ENCODE results near the gene VTCN1. TPM values are rescaled to one million over a fixed set of nuclear protein-coding genes. Genes with fewer than 3 reads are reported as not detected.

Gene VTCN1
- total and polyA plus RNA-seq, 7 experiments from 2014 or later = not detected

GRCh38 chr1:117101334-117101733 is 109.4 kb downstream of the VTCN1 start:
- Mint-ChIP-seq H3K4me3 (no peak overlapping the region), H3K36me3 (peaks cover 25 to 70% (median 53%) of the 10 kb centered on the region in 5 donors), H3K4me1 (no peaks in the 10 kb centered on the region), H3K9me3 (no peaks in the 10 kb centered on the region), H3K27me3 (no peaks in the 10 kb centered on the region), H3K27ac (peak overlapping the region in 1 of 9 donors; percentile 15)
- Histone ChIP-seq H3K36me3 (ENCODE audit: control insufficient read depth in 2 of 3, insufficient read depth in 3 of 3, low read length in 3 of 3) (peaks cover 0 to 47% (median 0%) of the 10 kb centered on the region in 3 experiments), H3K4me3 (ENCODE audit: low read length) (no peak overlapping the region), H3K27me3 (ENCODE audit: control insufficient read depth in 2 of 2, insufficient read depth in 2 of 2, low read length in 2 of 2) (no peaks in the 10 kb centered on the region), H3K4me1 (ENCODE audit: control insufficient read depth in 2 of 2, insufficient read depth in 2 of 2, low read length in 2 of 2) (no peaks in the 10 kb centered on the region), H3K27ac (ENCODE audit: low read depth, low read length) (no peak overlapping the region), H3K9me3 (ENCODE audit: control insufficient read depth in 2 of 3, low read length in 3 of 3) (no peaks in the 10 kb centered on the region)
- POLR2A ChIA-PET = interaction anchor here (0.9 kb wide), 1 partner anchor 41 kb away, joined by 3 read pairs; the partner anchor contains the start of gene TTF2
- ATAC-seq = no peak
- DNase-seq = no peak
- CTCF ChIA-PET = no interaction called here
- intact Hi-C loops (cut with micrococcal nuclease) = no loop called here

- intact Hi-C loops (cut with micrococcal nuclease) = loop anchor here in 1 of 2 donors (10.0 kb wide), 1 partner anchor 56 kb away; no protein-coding TSS in a partner anchor
- CTCF ChIA-PET = no interaction called here
- peaks cover 0 to 60% (median 3%) of the 10 kb centered on the region in 3 experiments for H3K36me3 ChIP-seq (ENCODE audit: control insufficient read depth in 2 of 3, insufficient read depth in 3 of 3, low read length in 3 of 3)
- ATAC-seq (no peak), DNase-seq (no peak)
- peak overlapping the region in 1 of 9 donors; percentile 6 for H3K27ac Mint-ChIP-seq
- no peaks in the 10 kb centered on the region for H3K27me3 ChIP-seq (ENCODE audit: control insufficient read depth in 2 of 2, insufficient read depth in 2 of 2, low read length in 2 of 2)
- POLR2A ChIA-PET = no interaction called here
- no peaks in the 10 kb centered on the region for H3K4me1 ChIP-seq (ENCODE audit: control insufficient read depth in 2 of 2, insufficient read depth in 2 of 2, low read length in 2 of 2)
- H3K36me3 Mint-ChIP-seq = peaks cover 29 to 76% (median 53%) of the 10 kb centered on the region in 5 donors
- no peak overlapping the region for H3K4me3 Mint-ChIP-seq
- H3K9me3 Mint-ChIP-seq = no peaks in the 10 kb centered on the region
- no peak overlapping the region for H3K27ac ChIP-seq (ENCODE audit: low read depth, low read length)
- H3K9me3 ChIP-seq (ENCODE audit: control insufficient read depth in 2 of 3, low read length in 3 of 3) = no peaks in the 10 kb centered on the region
- peaks cover 0 to 8% (median 0%) of the 10 kb centered on the region in 7 donors for H3K4me1 Mint-ChIP-seq
- no peaks in the 10 kb centered on the region for H3K27me3 Mint-ChIP-seq
- H3K4me3 ChIP-seq (ENCODE audit: low read length) = no peak overlapping the region
Measured at GRCh38 chr1:117098287-117098890, 112.3 kb downstream of the VTCN1 start.

- Histone ChIP-seq H3K4me3 (ENCODE audit: low read length) (no peak overlapping the region), H3K27me3 (ENCODE audit: control insufficient read depth in 2 of 2, insufficient read depth in 2 of 2, low read length in 2 of 2) (no peaks in the 10 kb centered on the region), H3K36me3 (ENCODE audit: control insufficient read depth in 2 of 3, insufficient read depth in 3 of 3, low read length in 3 of 3) (peaks cover 0 to 69% (median 3%) of the 10 kb centered on the region in 3 experiments), H3K9me3 (ENCODE audit: control insufficient read depth in 2 of 3, low read length in 3 of 3) (no peaks in the 10 kb centered on the region), H3K27ac (ENCODE audit: low read depth, low read length) (no peak overlapping the region), H3K4me1 (ENCODE audit: control insufficient read depth in 2 of 2, insufficient read depth in 2 of 2, low read length in 2 of 2) (no peaks in the 10 kb centered on the region)
- ChIA-PET POLR2A (no interaction called here), CTCF (no interaction called here)
- intact Hi-C loops (cut with micrococcal nuclease) = loop anchor here in 1 of 2 donors (10.0 kb wide), 1 partner anchor 57 kb away; no protein-coding TSS in a partner anchor
- Mint-ChIP-seq H3K36me3 (peaks cover 29 to 74% (median 50%) of the 10 kb centered on the region in 5 donors), H3K27ac (peak overlapping the region in 1 of 9 donors; percentile 51), H3K4me3 (no peak overlapping the region), H3K27me3 (no peaks in the 10 kb centered on the region), H3K4me1 (peaks cover 0 to 13% (median 0%) of the 10 kb centered on the region in 7 donors), H3K9me3 (no peaks in the 10 kb centered on the region)
- DNase-seq (no peak), ATAC-seq (no peak)
Measured at GRCh38 chr1:117097443-117097842, 113.3 kb downstream of the VTCN1 start.

- ChIA-PET CTCF (no interaction called here), POLR2A (no interaction called here)
- H3K27me3 Mint-ChIP-seq = no peaks in the 10 kb centered on the region
- ATAC-seq (no peak), DNase-seq (no peak)
- H3K4me3 Mint-ChIP-seq = no peak overlapping the region
- no peaks in the 10 kb centered on the region for H3K9me3 Mint-ChIP-seq
- H3K27ac Mint-ChIP-seq = peak overlapping the region in 1 of 9 donors; percentile 51
- Histone ChIP-seq H3K36me3 (ENCODE audit: control insufficient read depth in 2 of 3, insufficient read depth in 3 of 3, low read length in 3 of 3) (peaks cover 0 to 67% (median 3%) of the 10 kb centered on the region in 3 experiments), H3K4me3 (ENCODE audit: low read length) (no peak overlapping the region), H3K4me1 (ENCODE audit: control insufficient read depth in 2 of 2, insufficient read depth in 2 of 2, low read length in 2 of 2) (no peaks in the 10 kb centered on the region), H3K27ac (ENCODE audit: low read depth, low read length) (no peak overlapping the region), H3K27me3 (ENCODE audit: control insufficient read depth in 2 of 2, insufficient read depth in 2 of 2, low read length in 2 of 2) (no peaks in the 10 kb centered on the region), H3K9me3 (ENCODE audit: control insufficient read depth in 2 of 3, low read length in 3 of 3) (no peaks in the 10 kb centered on the region)
- H3K4me1 Mint-ChIP-seq = peaks cover 0 to 15% (median 0%) of the 10 kb centered on the region in 7 donors
- H3K36me3 Mint-ChIP-seq = peaks cover 26 to 72% (median 46%) of the 10 kb centered on the region in 5 donors
- intact Hi-C loops (cut with micrococcal nuclease) = loop anchor here in 1 of 2 donors (10.0 kb wide), 1 partner anchor 58 kb away; no protein-coding TSS in a partner anchor
Measured at GRCh38 chr1:117096951-117097408, 113.7 kb downstream of the VTCN1 start.

GRCh38 chr1:117094841-117095604 is 115.7 kb downstream of the VTCN1 start:
- ATAC-seq = no peak
- Mint-ChIP-seq H3K4me1 (peaks cover 0 to 19% (median 0%) of the 10 kb centered on the region in 7 donors), H3K27me3 (no peaks in the 10 kb centered on the region), H3K36me3 (peaks cover 30 to 76% (median 49%) of the 10 kb centered on the region in 5 donors), H3K9me3 (no peaks in the 10 kb centered on the region), H3K4me3 (no peak overlapping the region), H3K27ac (peak overlapping the region in 2 of 9 donors; percentile 7 to 56)
- Histone ChIP-seq H3K36me3 (ENCODE audit: control insufficient read depth in 2 of 3, insufficient read depth in 3 of 3, low read length in 3 of 3) (peaks cover 3 to 67% (median 4%) of the 10 kb centered on the region in 3 experiments), H3K4me1 (ENCODE audit: control insufficient read depth in 2 of 2, insufficient read depth in 2 of 2, low read length in 2 of 2) (no peaks in the 10 kb centered on the region), H3K4me3 (ENCODE audit: low read length) (no peak overlapping the region), H3K27ac (ENCODE audit: low read depth, low read length) (no peak overlapping the region), H3K27me3 (ENCODE audit: control insufficient read depth in 2 of 2, insufficient read depth in 2 of 2, low read length in 2 of 2) (no peaks in the 10 kb centered on the region), H3K9me3 (ENCODE audit: control insufficient read depth in 2 of 3, low read length in 3 of 3) (no peaks in the 10 kb centered on the region)
- ChIA-PET CTCF (interaction anchor here (1.3 kb wide), 1 partner anchor 33 kb away, joined by 3 read pairs; no protein-coding TSS in a partner anchor), POLR2A (no interaction called here)
- intact Hi-C loops (cut with micrococcal nuclease) = loop anchor here (1.0 to 10.0 kb wide), 3 partner anchors 25 to 60 kb away; partner anchors contain the start of gene TTF2 (in 1 of the 2)
- DNase-seq = no peak

- CTCF ChIA-PET = interaction anchor here (0.7 to 1.3 kb wide), 3 partner anchors 34 to 462 kb away, joined by 3 read pairs; no protein-coding TSS in a partner anchor
- Mint-ChIP-seq H3K9me3 (no peaks in the 10 kb centered on the region), H3K4me1 (peaks cover 0 to 19% (median 2%) of the 10 kb centered on the region in 7 donors), H3K4me3 (no peak overlapping the region), H3K27ac (peak overlapping the region in 3 of 9 donors; percentile 7 to 57 (median 12)), H3K27me3 (no peaks in the 10 kb centered on the region), H3K36me3 (peaks cover 32 to 71% (median 48%) of the 10 kb centered on the region in 5 donors)
- Histone ChIP-seq H3K27me3 (ENCODE audit: control insufficient read depth in 2 of 2, insufficient read depth in 2 of 2, low read length in 2 of 2) (no peaks in the 10 kb centered on the region), H3K27ac (ENCODE audit: low read depth, low read length) (no peak overlapping the region), H3K36me3 (ENCODE audit: control insufficient read depth in 2 of 3, insufficient read depth in 3 of 3, low read length in 3 of 3) (peaks cover 3 to 63% (median 4%) of the 10 kb centered on the region in 3 experiments), H3K4me3 (ENCODE audit: low read length) (no peak overlapping the region), H3K4me1 (ENCODE audit: control insufficient read depth in 2 of 2, insufficient read depth in 2 of 2, low read length in 2 of 2) (no peaks in the 10 kb centered on the region), H3K9me3 (ENCODE audit: control insufficient read depth in 2 of 3, low read length in 3 of 3) (no peaks in the 10 kb centered on the region)
- POLR2A ChIA-PET = no interaction called here
- ATAC-seq (peak; percentile 79), DNase-seq (peak in 7 of 9 donors; percentile 2 to 31 (median 14))
- intact Hi-C loops (cut with micrococcal nuclease) = loop anchor here (1.0 to 10.0 kb wide), 3 partner anchors 24 to 61 kb away; partner anchors contain the start of gene TTF2 (in 1 of the 2)
Measured at GRCh38 chr1:117093870-117094621, 116.7 kb downstream of the VTCN1 start.

Measured in naive thymus-derived CD4-positive, alpha-beta T cell (primary cell).